ENCODE data around the gene SYNPO2L.

- TF ChIP-seq CTCF (IDR thresholded peaks at IDR 0.05; ENCODE audit: poor library complexity, severe bottlenecking): no peak
- no peak for TF ChIP-seq SMC3 (conservative IDR thresholded peaks at IDR 0.05; ENCODE audit: poor library complexity)
- TF ChIP-seq POLR2AphosphoS5 (IDR thresholded peaks at IDR 0.05): no peak
- no peak for TF ChIP-seq RAD21 (conservative IDR thresholded peaks at IDR 0.05)
- TF ChIP-seq REST (IDR thresholded peaks at IDR 0.05; ENCODE audit: borderline replicate concordance): no peak
- TF ChIP-seq EP300 (conservative IDR thresholded peaks at IDR 0.05; ENCODE audit: poor library complexity, severe bottlenecking): no peak
- no peak for TF ChIP-seq EZH2 (IDR thresholded peaks at IDR 0.05; ENCODE audit: borderline replicate concordance, insufficient read depth, low read length, poor library complexity, severe bottlenecking)
Observed at GRCh38 chr10:73647875-73648651, 7.8 kb downstream of the SYNPO2L start.
